Karpas-422 (cell line): ENCODE measurements around the gene TBC1D17. TPM values are rescaled to one million over a fixed set of nuclear protein-coding genes. Genes with fewer than 3 reads are reported as not detected.
A peak's percentile ranks its signal among the peaks of the same experiment; 100 is the strongest.

ENCODE experiments used
- DNase-seq: peaks from one replicate; pipeline ENCODE4 v3.0.0-alpha.2; 2015
- H2AFZ ChIP-seq: fragments of 200-600 bp; sonication (generic); 2 replicates; pipeline ENCODE4 v1.6.1; 2014; ENCODE audit warnings: antibody characterized with exemption, low read length, mixed read lengths
- H3K27ac ChIP-seq: fragments of 200-600 bp; sonication (generic); 2 replicates; pipeline ENCODE4 v1.5.1; 2014; ENCODE audit warnings: mild to moderate bottlenecking, low read length, moderate library complexity
- H3K27me3 ChIP-seq: fragments of 200-600 bp; sonication (generic); 2 replicates; pipeline ENCODE4 v1.6.1; 2014; ENCODE audit warnings: low read length, mixed read lengths
- H3K36me3 ChIP-seq: fragments of 200-600 bp; sonication (generic); 2 replicates; pipeline ENCODE4 v1.6.1; 2014; ENCODE audit warnings: low read length, mixed read lengths; ENCODE audit not compliant: insufficient read depth
- H3K4me1 ChIP-seq: fragments of 200-600 bp; sonication (generic); 2 replicates; pipeline ENCODE4 v1.6.1; 2014; ENCODE audit warnings: mild to moderate bottlenecking, low read length, mixed read lengths
- H3K4me2 ChIP-seq: fragments of 200-600 bp; sonication (generic); 2 replicates; pipeline ENCODE4 v1.6.1; 2014; ENCODE audit warnings: low read length, low read depth, mild to moderate bottlenecking; ENCODE audit not compliant: poor library complexity, severe bottlenecking
- H3K4me3 ChIP-seq: fragments of 200-600 bp; sonication (generic); 2 replicates; pipeline ENCODE4 v1.5.1; 2014; ENCODE audit warnings: mild to moderate bottlenecking, antibody characterized with exemption, low read length, mixed read lengths
- H3K79me2 ChIP-seq: fragments of 200-600 bp; sonication (generic); 2 replicates; pipeline ENCODE4 v1.6.1; 2014; ENCODE audit warnings: mild to moderate bottlenecking, low read length, mixed read lengths
- H3K9ac ChIP-seq: fragments of 200-600 bp; sonication (generic); 2 replicates; pipeline ENCODE4 v1.6.0; 2014; ENCODE audit warnings: low read length
- H3K9me2 ChIP-seq: fragments of 200-600 bp; sonication (generic), shearing (Covaris generic); replicated peaks from 2 replicates; pipeline ENCODE4 v1.6.0; 2014; ENCODE audit warnings: mild to moderate bottlenecking, low read length, moderate library complexity; ENCODE audit not compliant: insufficient read depth
- H3K9me3 ChIP-seq: fragments of 300-700, 200-600 bp; sonication (generic); 2 replicates; pipeline ENCODE4 v1.6.1; 2014; ENCODE audit warnings: low read length, mixed read lengths
- H4K20me1 ChIP-seq: fragments of 200-600 bp; sonication (generic); 2 replicates; pipeline ENCODE4 v1.6.1; 2014; ENCODE audit warnings: mild to moderate bottlenecking, antibody characterized with exemption, low read length, low read depth; ENCODE audit not compliant: insufficient read depth
- total RNA-seq: library from RNA; depleted of rRNA; stranded (reverse); fragments of >200 nt; shearing (Covaris generic); gene quantifications from 2 replicates; pipeline ENCODE4 v1.2.3, GENCODE V29; 2014; ENCODE audit warnings: low replicate concordance

Gene TBC1D17
- total RNA-seq, 1 experiment from 2014 or later, result 13.6 TPM

DNA sequence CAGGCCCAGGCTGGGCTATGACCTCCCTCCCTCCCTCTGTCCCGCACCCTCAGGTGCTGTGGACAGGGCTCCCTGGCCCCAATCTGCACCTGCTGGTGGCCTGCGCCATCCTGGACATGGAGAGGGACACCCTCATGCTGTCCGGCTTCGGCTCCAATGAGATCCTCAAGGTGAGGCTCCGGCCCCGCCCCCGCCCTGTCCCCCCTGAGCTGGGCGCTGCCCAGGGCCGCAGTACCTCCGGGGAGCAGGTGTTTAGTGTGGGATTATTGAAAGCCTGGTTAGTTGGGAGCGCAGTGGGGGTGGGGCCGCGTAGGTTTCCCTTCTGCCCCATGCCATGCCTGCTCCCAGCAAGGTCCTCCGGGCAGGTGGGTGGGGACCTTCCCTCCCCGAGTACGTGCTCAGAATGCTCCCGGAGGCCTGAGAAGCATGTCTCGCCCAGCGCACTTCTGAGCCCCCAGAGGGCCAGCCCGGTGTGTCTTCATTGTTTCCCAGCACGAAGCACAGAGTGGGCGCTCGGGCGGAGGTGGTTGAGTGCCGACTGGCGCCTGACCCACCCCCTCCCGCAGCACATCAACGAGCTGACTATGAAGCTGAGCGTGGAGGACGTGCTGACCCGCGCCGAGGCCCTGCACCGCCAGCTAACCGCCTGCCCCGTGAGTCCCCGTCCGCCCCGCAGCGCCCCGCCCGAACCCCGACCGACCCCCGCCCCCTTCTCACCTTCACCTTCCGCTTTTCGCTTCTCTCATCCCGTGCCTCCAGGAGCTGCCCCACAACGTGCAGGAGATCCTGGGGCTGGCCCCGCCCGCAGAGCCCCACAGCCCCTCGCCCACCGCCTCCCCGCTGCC lies 10.4 kb downstream of the TBC1D17 start:
- Histone ChIP-seq H2AFZ (no peak overlapping the region), H3K4me1 (peaks cover 21% of the 10 kb centered on the region), H3K27ac (no peak overlapping the region), H4K20me1 (peaks cover 17% of the 10 kb centered on the region; the same call in 1 of the 2 replicates), H3K9me2 (no peaks in the 10 kb centered on the region), H3K4me2 (peak overlapping the region; percentile 28), H3K79me2 (no peaks in the 10 kb centered on the region), H3K27me3 (no peaks in the 10 kb centered on the region), H3K9me3 (no peaks in the 10 kb centered on the region), H3K9ac (peak overlapping the region; percentile 9; the same call in 1 of the 2 replicates), H3K4me3 (no peak overlapping the region), H3K36me3 (peaks cover 16% of the 10 kb centered on the region; the same call in 1 of the 2 replicates)
- DNase-seq, result no peak

DNA sequence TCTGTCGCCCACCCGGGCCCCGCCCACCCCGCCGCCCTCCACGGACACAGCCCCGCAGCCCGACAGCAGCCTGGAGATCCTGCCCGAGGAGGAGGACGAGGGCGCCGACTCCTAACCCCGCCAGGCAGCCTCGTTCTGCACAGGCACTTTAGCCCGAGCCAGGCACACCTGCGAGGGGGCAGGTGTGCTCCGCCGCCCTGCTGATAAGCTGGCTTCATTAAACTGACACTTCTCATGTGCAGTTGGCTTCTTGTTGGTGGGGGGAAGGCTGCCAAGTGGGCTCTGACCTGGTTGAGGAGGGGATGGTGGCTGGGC lies 11.0 kb downstream of the TBC1D17 start:
- H3K79me2 ChIP-seq, result no peaks in the 10 kb centered on the region
- H2AFZ ChIP-seq, result no peak overlapping the region
- DNase-seq, result no peak
- H3K9me3 ChIP-seq, result no peaks in the 10 kb centered on the region
- peaks cover 21% of the 10 kb centered on the region for H3K4me1 ChIP-seq
- H3K9ac ChIP-seq, result no peak overlapping the region
- H4K20me1 ChIP-seq, result peaks cover 17% of the 10 kb centered on the region; the same call in 1 of the 2 replicates
- no peak overlapping the region for H3K4me2 ChIP-seq
- H3K4me3 ChIP-seq, result no peak overlapping the region
- peaks cover 10% of the 10 kb centered on the region; the same call in 1 of the 2 replicates for H3K36me3 ChIP-seq
- H3K9me2 ChIP-seq, result no peaks in the 10 kb centered on the region
- no peak overlapping the region for H3K27ac ChIP-seq
- no peaks in the 10 kb centered on the region for H3K27me3 ChIP-seq

DNA sequence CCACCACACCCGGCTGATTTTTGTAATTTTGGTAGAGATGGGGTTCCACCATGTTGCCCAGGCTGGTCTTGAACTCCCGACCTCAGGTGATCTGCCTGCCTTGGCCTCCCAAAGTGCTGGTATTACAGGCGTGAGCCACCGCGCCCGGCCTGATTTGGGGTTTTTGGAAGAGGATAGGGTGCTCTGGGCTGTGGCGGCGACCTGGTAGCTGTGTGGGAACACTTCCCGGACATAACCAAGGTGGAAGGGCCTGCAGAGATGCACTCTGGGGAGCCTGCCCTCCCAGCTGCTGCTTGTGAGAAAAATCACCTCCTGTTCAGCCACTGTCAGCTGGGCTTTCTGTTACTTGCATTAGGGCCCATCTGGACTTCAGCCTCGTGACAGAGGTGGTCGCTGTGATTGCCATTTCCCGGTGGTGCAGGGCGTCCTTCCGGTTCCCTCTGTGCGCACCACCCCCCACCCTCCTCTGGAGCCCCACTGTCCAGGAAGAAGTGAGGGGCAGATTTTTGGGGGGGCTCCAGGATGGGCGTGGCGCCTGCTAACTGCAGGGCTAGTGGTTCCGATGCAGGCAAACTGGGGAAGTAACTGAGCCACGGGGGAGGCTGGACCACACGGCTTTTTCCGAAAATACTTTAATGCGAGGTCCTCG lies 11.7 kb downstream of the TBC1D17 start:
- no peak overlapping the region for H2AFZ ChIP-seq
- H3K79me2 ChIP-seq, result no peaks in the 10 kb centered on the region
- peaks cover 21% of the 10 kb centered on the region for H3K4me1 ChIP-seq
- peaks cover 17% of the 10 kb centered on the region; the same call in 1 of the 2 replicates for H4K20me1 ChIP-seq
- H3K9me2 ChIP-seq, result no peaks in the 10 kb centered on the region
- peaks cover 2% of the 10 kb centered on the region; the same call in 1 of the 2 replicates for H3K27me3 ChIP-seq
- H3K4me2 ChIP-seq, result no peak overlapping the region
- H3K9ac ChIP-seq, result no peak overlapping the region
- no peak for DNase-seq
- H3K4me3 ChIP-seq, result no peak overlapping the region
- H3K9me3 ChIP-seq, result no peaks in the 10 kb centered on the region
- H3K27ac ChIP-seq, result no peak overlapping the region
- H3K36me3 ChIP-seq, result peaks cover 6% of the 10 kb centered on the region; the same call in 1 of the 2 replicates

DNA sequence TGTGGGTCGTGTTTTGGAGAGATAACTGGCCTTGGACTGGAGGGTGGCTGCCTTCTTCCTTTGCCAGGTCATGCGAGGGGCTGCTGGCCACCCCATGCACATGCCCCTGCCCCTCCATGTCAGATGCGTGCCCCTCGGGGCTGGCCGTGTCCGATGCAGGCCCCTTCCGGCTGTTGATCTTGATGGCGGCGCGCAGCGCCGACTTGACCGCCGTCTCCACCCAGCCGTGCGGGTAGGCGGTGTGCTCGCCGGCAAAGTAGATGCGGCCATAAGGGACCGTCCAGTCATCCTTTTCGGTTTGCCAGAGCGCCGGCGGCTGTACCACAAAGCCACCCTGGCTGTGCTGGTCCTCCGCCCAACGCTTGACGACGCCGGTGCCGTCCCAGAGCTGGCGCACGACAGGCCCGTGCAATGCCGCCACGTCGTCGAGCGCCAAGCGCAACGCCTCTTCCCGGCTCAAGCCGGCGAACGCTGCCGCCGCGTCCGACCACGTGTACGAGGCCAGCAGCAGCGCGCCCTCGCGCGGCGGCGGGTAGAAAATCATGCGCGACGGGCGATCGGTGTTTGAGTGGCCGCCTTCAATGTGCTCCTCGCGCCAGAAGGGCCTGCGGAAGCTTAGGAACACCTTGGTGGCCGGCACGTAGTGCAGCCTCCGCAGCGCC lies 12.3 kb downstream of the TBC1D17 start:
- H3K9me2 ChIP-seq, result no peaks in the 10 kb centered on the region
- no peak overlapping the region for H3K27ac ChIP-seq
- peaks cover 3% of the 10 kb centered on the region; the same call in 1 of the 2 replicates for H3K27me3 ChIP-seq
- H3K4me1 ChIP-seq, result peaks cover 21% of the 10 kb centered on the region
- H3K4me2 ChIP-seq, result peak overlapping the region; percentile 70
- H3K9me3 ChIP-seq, result no peaks in the 10 kb centered on the region
- H3K9ac ChIP-seq, result peak overlapping the region; percentile 62
- peak overlapping the region; percentile 66 for H3K4me3 ChIP-seq
- H3K36me3 ChIP-seq, result peaks cover 2% of the 10 kb centered on the region; the same call in 1 of the 2 replicates
- DNase-seq, result peak; percentile 81
- H2AFZ ChIP-seq, result peak overlapping the region; percentile 88; the same call in 1 of the 2 replicates
- H4K20me1 ChIP-seq, result peaks cover 17% of the 10 kb centered on the region; the same call in 1 of the 2 replicates
- no peaks in the 10 kb centered on the region for H3K79me2 ChIP-seq

DNA sequence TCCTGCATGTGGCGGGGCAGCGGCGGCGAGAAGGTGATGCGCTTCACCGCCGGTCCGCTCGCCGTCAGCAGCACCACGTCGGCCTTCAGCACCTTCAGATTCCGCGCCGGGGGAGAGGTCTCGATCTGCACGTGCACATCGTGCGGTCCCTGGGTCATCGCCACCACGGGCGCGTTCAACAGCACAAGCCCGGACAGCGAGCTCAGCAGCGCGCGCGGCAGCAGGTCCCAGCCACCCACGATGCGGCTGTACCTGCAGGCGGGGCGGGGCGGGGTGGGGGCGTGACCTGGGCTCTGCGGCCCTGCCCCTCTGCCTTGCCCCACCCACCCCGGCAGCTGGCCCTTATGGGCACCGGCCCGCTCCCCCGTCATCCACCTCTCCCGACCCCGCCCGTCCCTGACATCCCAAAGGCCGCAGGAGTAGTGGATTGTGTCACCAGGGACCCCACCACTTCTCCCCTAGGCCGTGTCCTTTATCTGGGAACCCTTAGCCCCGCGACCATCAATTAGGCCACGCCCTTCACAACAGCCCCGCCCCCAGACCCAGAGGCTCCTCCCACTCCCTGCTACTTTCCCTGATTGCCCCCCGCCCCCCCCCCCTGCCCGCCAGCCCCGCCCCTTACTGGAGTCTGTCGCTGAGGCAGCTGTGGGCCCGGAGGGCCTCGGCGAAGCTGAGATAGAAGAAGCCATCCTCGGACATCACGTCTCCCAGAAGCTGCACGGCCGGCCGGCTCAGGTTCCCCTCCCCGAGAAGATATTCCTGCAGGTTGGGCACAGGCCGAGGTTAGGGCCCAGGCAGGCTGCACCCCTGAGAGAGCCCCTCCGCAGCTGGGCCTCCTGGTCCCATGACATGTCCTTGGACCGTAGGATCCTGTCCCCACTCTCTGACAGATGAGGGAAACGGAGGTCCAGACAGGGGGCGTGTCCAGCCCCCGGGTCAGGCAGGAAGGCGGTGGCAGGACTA lies 13.1 kb downstream of the TBC1D17 start:
- Histone ChIP-seq H3K27ac (no peak overlapping the region), H3K36me3 (no peaks in the 10 kb centered on the region), H2AFZ (peak overlapping the region; percentile 88; the same call in 1 of the 2 replicates), H4K20me1 (peaks cover 17% of the 10 kb centered on the region; the same call in 1 of the 2 replicates), H3K79me2 (no peaks in the 10 kb centered on the region), H3K4me1 (peaks cover 21% of the 10 kb centered on the region), H3K27me3 (peaks cover 3% of the 10 kb centered on the region; the same call in 1 of the 2 replicates), H3K9me2 (no peaks in the 10 kb centered on the region), H3K4me2 (peak overlapping the region; percentile 70), H3K9me3 (no peaks in the 10 kb centered on the region), H3K9ac (peak overlapping the region; percentile 62), H3K4me3 (peak overlapping the region; percentile 66)
- peak; percentile 92 for DNase-seq

DNA sequence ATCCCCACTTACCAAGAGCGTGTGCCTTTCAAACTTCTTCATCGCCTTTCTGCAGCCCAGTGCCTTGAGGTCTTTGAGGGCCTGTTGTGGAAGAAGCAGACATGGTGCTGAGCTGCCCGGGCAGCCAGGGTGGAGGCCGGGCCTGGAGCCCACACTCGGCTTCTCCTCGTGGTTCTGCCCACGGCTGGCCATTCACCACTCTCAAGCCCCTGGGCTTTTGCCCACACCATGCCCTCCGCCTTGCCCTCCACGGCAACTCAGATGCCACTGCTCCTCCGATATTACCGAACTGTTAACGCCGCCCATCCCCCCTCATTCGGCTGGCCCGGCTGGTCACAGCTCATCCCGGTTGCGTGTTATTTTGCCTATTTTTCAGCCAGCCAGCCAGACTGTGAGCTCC lies 13.9 kb downstream of the TBC1D17 start:
- no peak overlapping the region for H3K9ac ChIP-seq

DNA sequence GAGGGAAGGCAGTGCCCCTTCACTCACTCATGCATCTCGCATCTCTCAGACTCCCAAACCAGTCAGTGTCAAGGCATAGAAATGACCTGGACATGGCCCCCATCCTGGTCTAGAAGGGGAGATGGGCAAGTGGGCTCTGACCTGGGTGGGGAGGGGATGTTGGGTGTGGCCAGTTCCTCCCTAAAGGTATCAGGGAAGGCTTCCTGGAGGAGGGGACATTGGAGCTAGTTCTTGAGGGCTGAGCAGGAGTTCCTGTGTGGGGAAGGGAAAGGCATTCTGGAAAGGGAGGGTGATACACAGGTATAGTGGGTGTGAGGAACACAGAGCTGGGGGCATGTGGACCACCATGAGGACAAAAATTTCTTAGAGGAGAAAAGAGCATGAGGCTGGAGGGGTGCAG lies 15.2 kb downstream of the TBC1D17 start:
- no peak overlapping the region for H3K27ac ChIP-seq
- no peaks in the 10 kb centered on the region for H3K36me3 ChIP-seq
- peaks cover 3% of the 10 kb centered on the region; the same call in 1 of the 2 replicates for H3K27me3 ChIP-seq
- H3K9ac ChIP-seq, result no peak overlapping the region
- H3K4me1 ChIP-seq, result peaks cover 30% of the 10 kb centered on the region
- DNase-seq, result no peak
- H4K20me1 ChIP-seq, result 0 out of 2 replicates have a peak, but pooled peaks cover 12% of the 10 kb centered on the region
- no peak overlapping the region for H3K4me2 ChIP-seq
- no peaks in the 10 kb centered on the region for H3K9me3 ChIP-seq
- no peaks in the 10 kb centered on the region for H3K9me2 ChIP-seq
- H2AFZ ChIP-seq, result no peak overlapping the region
- no peak overlapping the region for H3K4me3 ChIP-seq
- H3K79me2 ChIP-seq, result no peaks in the 10 kb centered on the region

More for the DNA sequence above, 13.9 kb downstream of the TBC1D17 start:
- Histone ChIP-seq H3K9me2 (no peaks in the 10 kb centered on the region), H3K9me3 (no peaks in the 10 kb centered on the region), H3K4me3 (no peak overlapping the region), H3K4me2 (no peak overlapping the region), H2AFZ (no peak overlapping the region), H3K27ac (no peak overlapping the region), H3K79me2 (no peaks in the 10 kb centered on the region), H4K20me1 (peaks cover 19% of the 10 kb centered on the region; the same call in 1 of the 2 replicates), H3K27me3 (peaks cover 3% of the 10 kb centered on the region; the same call in 1 of the 2 replicates), H3K4me1 (peaks cover 21% of the 10 kb centered on the region), H3K36me3 (no peaks in the 10 kb centered on the region)
- DNase-seq, result no peak
